LNCAP (cell line): Measurements from ENCODE around the gene XXYLT1.

Experiments used
- CTCF ChIP-seq: fragments of 450-650 bp; IDR thresholded peaks from 2 replicates; pipeline ENCODE4 v1.5.1; 2017; ENCODE audit warnings: mild to moderate bottlenecking

The XXYLT1 gene

GRCh38 chr3:195181741-195182469, 89.1 kb downstream of the XXYLT1 start:
- TF ChIP-seq CTCF: no peak

- no peak for TF ChIP-seq CTCF
Observed at GRCh38 chr3:195181113-195181498, 89.9 kb downstream of the XXYLT1 start.

- no peak for TF ChIP-seq CTCF
Observed at GRCh38 chr3:195180490-195181112, 90.4 kb downstream of the XXYLT1 start.

GRCh38 chr3:195179776-195180489, 91.0 kb downstream of the XXYLT1 start:
- no peak for TF ChIP-seq CTCF

GRCh38 chr3:195178124-195178910, 92.6 kb downstream of the XXYLT1 start:
- TF ChIP-seq CTCF: no peak

- TF ChIP-seq CTCF: no peak
Observed at GRCh38 chr3:195177422-195178123, 93.4 kb downstream of the XXYLT1 start.

- TF ChIP-seq CTCF: no peak
Observed at GRCh38 chr3:195176776-195177175, 94.2 kb downstream of the XXYLT1 start.
